Ishikawa (cell line): ENCODE measurements around the gene PSD2.

Experiments used
- CEBPB ChIP-seq: IDR thresholded peaks from 2 replicates; pipeline ENCODE4 v1.6.1; 2012
- TEAD4 ChIP-seq: IDR thresholded peaks from 2 replicates; pipeline ENCODE4 v1.6.1; 2012

DNA sequence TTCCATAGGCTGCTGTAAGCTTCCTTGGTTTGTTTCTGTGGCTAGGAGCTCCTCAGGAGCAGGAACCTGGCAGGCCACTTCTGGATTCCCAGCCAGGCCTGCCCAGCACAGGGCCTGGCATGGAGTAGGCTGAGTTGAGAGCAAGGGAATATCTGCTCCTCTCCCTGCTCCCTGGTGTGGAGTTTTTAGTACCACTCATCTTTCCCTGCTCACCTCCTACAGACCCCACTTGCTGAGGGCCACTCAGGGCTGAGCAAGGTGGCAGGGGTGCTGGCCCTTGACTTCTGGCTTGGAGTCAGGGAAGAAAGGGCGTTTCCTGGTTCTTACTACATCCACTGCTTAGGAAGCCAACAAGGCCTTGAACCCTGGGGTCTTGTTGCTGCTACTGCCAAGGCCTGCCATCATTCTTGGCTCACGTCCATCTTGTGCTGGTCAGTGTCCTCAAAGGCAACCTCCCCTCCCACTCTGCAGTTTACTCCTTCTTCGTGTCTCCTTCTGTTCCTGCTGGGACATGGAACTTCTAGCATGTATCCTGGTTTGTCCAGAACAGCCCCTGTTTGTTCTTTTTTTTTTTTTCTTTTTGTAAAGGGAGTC is 54.9 kb downstream of the PSD2 start:
- no peak for TF ChIP-seq CEBPB
- TF ChIP-seq TEAD4, result no peak
